ENCODE results near the gene SLC43A2. TPM values are rescaled to one million over a fixed set of nuclear protein-coding genes. Genes with fewer than 3 reads are reported as not detected.

The SLC43A2 gene
- total RNA-seq, 1 experiment from 2014 or later, result 0.06 TPM

GRCh38 chr17:1601571-1601970, 27.1 kb downstream of the SLC43A2 start:
- intact Hi-C loops (cut with micrococcal nuclease; ENCODE audit: unreplicated experiment), result no loop called here
- Histone ChIP-seq H3K4me1 (ENCODE audit: insufficient read depth, low read length, poor library complexity, severe bottlenecking) (no peaks in the 10 kb centered on the region), H3K4me3 (ENCODE audit: low read depth, low read length, poor library complexity, severe bottlenecking) (no peak overlapping the region), H3K27ac (ENCODE audit: low read depth, low read length, poor library complexity, severe bottlenecking) (no peak overlapping the region), H3K9me3 (ENCODE audit: low read depth, low read length, poor library complexity, severe bottlenecking) (peaks cover 5% of the 10 kb centered on the region), H3K36me3 (ENCODE audit: insufficient read depth, low read length, poor library complexity, severe bottlenecking) (no peaks in the 10 kb centered on the region), H3K27me3 (replicated peaks; ENCODE audit: insufficient read depth, low read depth, low read length, poor library complexity) (no peaks in the 10 kb centered on the region)
- POLR2A ChIA-PET (ENCODE audit: low non-redundant PET), result no interaction called here
- no TSS peak for BruUV-seq (replicated peaks)
- CTCF ChIA-PET, result no interaction called here
- DNase-seq (ENCODE audit: low spot score), result no peak
- TF ChIP-seq, protein P1, sequence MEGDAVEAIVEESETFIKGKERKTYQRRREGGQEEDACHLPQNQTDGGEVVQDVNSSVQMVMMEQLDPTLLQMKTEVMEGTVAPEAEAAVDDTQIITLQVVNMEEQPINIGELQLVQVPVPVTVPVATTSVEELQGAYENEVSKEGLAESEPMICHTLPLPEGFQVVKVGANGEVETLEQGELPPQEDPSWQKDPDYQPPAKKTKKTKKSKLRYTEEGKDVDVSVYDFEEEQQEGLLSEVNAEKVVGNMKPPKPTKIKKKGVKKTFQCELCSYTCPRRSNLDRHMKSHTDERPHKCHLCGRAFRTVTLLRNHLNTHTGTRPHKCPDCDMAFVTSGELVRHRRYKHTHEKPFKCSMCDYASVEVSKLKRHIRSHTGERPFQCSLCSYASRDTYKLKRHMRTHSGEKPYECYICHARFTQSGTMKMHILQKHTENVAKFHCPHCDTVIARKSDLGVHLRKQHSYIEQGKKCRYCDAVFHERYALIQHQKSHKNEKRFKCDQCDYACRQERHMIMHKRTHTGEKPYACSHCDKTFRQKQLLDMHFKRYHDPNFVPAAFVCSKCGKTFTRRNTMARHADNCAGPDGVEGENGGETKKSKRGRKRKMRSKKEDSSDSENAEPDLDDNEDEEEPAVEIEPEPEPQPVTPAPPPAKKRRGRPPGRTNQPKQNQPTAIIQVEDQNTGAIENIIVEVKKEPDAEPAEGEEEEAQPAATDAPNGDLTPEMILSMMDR (conservative IDR thresholded peaks at IDR 0.05; ENCODE audit: low read depth, low read length), result no peak

DNA sequence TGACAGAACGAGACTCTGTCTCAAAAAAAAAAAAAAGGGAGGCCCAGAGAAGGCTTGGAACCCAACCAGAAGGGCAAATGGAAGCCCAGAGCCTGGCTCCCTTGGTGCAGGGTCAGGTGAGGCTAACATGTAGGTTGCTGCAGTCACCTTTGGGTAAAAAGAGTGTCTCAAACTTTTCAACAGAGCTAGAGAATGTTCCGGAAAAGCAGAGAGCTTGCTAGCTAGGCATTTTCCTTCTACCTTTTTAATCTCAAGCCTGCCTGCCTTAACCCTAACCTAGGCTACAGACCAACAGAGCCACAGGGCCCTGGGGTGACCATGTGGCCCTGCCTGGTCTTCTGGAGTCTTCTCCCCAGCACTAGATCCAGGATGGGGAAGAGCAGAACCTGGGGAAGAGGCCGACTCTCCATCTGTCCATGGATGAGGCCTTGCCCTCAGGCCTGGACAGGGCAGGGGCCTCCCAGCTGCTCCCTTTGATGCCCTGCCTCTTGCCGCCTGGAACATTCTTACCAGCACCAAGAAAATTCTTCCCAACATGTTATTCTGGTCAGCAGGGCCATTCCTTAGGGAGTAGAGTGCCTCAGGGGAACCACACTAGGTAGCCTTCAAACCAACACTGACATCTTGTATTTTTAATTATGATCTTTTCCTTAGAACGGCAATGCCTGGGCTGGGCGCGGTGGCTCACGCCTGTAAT, 30.1 kb downstream of the SLC43A2 start:
- ChIA-PET POLR2A (ENCODE audit: low non-redundant PET) (no interaction called here), CTCF (no interaction called here)
- peaks cover 5% of the 10 kb centered on the region for H3K9me3 ChIP-seq (ENCODE audit: low read depth, low read length, poor library complexity, severe bottlenecking)
- H3K27me3 ChIP-seq (replicated peaks; ENCODE audit: insufficient read depth, low read depth, low read length, poor library complexity), result no peaks in the 10 kb centered on the region
- no peaks in the 10 kb centered on the region for H3K4me1 ChIP-seq (ENCODE audit: insufficient read depth, low read length, poor library complexity, severe bottlenecking)
- no peaks in the 10 kb centered on the region for H3K36me3 ChIP-seq (ENCODE audit: insufficient read depth, low read length, poor library complexity, severe bottlenecking)
- TF ChIP-seq EZH2 (IDR thresholded peaks at IDR 0.05; ENCODE audit: borderline replicate concordance, low read depth, low read length, poor library complexity, severe bottlenecking), result no peak
- TF ChIP-seq, protein P1 (conservative IDR thresholded peaks at IDR 0.05; ENCODE audit: low read depth, low read length), result no peak
- no peak overlapping the region for H3K27ac ChIP-seq (ENCODE audit: low read depth, low read length, poor library complexity, severe bottlenecking)
- DNase-seq (ENCODE audit: low spot score), result no peak
- no TSS peak for BruUV-seq (replicated peaks)
- no peak overlapping the region for H3K4me3 ChIP-seq (ENCODE audit: low read depth, low read length, poor library complexity, severe bottlenecking)
- intact Hi-C loops (cut with micrococcal nuclease; ENCODE audit: unreplicated experiment), result no loop called here

DNA sequence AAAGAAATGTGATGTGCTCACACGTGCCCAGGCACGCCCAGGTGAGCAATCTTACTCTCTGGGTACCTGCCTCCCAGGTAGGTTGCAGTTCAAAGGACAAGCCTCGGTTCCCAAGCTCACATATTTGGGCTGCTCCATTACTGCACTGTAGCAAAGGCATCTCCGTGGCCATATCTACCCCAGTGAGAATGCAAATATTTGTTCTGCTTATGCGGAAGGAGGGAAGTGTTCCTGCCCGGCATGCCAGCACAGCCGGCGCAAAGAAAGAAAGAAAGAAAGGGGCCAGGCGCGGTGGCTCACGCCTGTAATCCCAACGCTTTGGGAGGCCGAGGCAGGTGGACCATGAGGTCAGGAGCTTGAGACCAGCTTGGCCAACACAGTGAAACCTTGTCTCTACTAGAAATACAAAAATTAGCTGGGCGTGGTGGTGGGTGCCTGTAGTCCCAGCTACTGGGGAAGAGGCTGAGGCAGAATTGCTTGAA, 30.7 kb downstream of the SLC43A2 start:
- Histone ChIP-seq H3K4me1 (ENCODE audit: insufficient read depth, low read length, poor library complexity, severe bottlenecking) (no peaks in the 10 kb centered on the region), H3K4me3 (ENCODE audit: low read depth, low read length, poor library complexity, severe bottlenecking) (no peak overlapping the region), H3K27ac (ENCODE audit: low read depth, low read length, poor library complexity, severe bottlenecking) (no peak overlapping the region), H3K36me3 (ENCODE audit: insufficient read depth, low read length, poor library complexity, severe bottlenecking) (no peaks in the 10 kb centered on the region), H3K27me3 (replicated peaks; ENCODE audit: insufficient read depth, low read depth, low read length, poor library complexity) (no peaks in the 10 kb centered on the region), H3K9me3 (ENCODE audit: low read depth, low read length, poor library complexity, severe bottlenecking) (peaks cover 5% of the 10 kb centered on the region)
- ChIA-PET CTCF (no interaction called here), POLR2A (ENCODE audit: low non-redundant PET) (no interaction called here)
- TF ChIP-seq EZH2 (IDR thresholded peaks at IDR 0.05; ENCODE audit: borderline replicate concordance, low read depth, low read length, poor library complexity, severe bottlenecking), result no peak
- TF ChIP-seq, protein P1 (conservative IDR thresholded peaks at IDR 0.05; ENCODE audit: low read depth, low read length), result no peak
- intact Hi-C loops (cut with micrococcal nuclease; ENCODE audit: unreplicated experiment), result no loop called here
- no peak for DNase-seq (ENCODE audit: low spot score)
- BruUV-seq (replicated peaks), result no TSS peak

Measured in A673 (cell line).